ENCODE results near the gene THBS4. TPM values are rescaled to one million over a fixed set of nuclear protein-coding genes. Genes with fewer than 3 reads are reported as not detected.

The THBS4 gene
- total and polyA plus RNA-seq, 9 of the 15 experiments (the other 6 are each of a cell fraction or from before 2014, with no cell fraction given), result 0.07 to 0.08 TPM; not detected in 7

DNA sequence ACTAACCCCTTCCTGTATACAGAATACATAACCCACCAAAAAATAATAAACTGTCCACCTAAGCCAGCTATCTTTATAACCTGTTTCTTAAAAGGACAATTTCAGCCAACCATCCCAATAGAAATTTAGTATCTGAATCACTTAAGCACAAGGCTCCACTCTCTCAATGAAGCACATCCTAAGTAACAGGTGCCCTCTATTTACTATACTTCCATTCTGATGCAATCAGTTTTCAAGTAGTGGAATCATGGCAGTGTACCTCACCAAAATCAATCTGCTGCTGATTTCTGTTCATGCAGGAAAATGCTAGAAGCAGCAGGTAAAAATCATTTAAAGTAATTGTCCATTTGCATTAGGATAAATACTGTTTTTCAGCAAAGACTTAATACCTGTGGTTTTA lies 48.9 kb upstream of the THBS4 start (continued):
- TF ChIP-seq, protein P1, sequence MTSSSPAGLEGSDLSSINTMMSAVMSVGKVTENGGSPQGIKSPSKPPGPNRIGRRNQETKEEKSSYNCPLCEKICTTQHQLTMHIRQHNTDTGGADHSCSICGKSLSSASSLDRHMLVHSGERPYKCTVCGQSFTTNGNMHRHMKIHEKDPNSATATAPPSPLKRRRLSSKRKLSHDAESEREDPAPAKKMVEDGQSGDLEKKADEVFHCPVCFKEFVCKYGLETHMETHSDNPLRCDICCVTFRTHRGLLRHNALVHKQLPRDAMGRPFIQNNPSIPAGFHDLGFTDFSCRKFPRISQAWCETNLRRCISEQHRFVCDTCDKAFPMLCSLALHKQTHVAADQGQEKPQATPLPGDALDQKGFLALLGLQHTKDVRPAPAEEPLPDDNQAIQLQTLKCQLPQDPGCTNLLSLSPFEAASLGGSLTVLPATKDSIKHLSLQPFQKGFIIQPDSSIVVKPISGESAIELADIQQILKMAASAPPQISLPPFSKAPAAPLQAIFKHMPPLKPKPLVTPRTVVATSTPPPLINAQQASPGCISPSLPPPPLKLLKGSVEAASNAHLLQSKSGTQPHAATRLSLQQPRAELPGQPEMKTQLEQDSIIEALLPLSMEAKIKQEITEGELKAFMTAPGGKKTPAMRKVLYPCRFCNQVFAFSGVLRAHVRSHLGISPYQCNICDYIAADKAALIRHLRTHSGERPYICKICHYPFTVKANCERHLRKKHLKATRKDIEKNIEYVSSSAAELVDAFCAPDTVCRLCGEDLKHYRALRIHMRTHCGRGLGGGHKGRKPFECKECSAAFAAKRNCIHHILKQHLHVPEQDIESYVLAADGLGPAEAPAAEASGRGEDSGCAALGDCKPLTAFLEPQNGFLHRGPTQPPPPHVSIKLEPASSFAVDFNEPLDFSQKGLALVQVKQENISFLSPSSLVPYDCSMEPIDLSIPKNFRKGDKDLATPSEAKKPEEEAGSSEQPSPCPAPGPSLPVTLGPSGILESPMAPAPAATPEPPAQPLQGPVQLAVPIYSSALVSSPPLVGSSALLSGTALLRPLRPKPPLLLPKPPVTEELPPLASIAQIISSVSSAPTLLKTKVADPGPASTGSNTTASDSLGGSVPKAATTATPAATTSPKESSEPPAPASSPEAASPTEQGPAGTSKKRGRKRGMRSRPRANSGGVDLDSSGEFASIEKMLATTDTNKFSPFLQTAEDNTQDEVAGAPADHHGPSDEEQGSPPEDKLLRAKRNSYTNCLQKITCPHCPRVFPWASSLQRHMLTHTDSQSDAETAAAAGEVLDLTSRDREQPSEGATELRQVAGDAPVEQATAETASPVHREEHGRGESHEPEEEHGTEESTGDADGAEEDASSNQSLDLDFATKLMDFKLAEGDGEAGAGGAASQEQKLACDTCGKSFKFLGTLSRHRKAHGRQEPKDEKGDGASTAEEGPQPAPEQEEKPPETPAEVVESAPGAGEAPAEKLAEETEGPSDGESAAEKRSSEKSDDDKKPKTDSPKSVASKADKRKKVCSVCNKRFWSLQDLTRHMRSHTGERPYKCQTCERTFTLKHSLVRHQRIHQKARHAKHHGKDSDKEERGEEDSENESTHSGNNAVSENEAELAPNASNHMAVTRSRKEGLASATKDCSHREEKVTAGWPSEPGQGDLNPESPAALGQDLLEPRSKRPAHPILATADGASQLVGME (CRISPR knock-in tag; IDR thresholded peaks at IDR 0.05), result no peak
- no peak for TF ChIP-seq ZNF436 (CRISPR knock-in tag; IDR thresholded peaks at IDR 0.05)
- TF ChIP-seq, protein P2, sequence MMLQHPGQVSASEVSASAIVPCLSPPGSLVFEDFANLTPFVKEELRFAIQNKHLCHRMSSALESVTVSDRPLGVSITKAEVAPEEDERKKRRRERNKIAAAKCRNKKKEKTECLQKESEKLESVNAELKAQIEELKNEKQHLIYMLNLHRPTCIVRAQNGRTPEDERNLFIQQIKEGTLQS (IDR thresholded peaks at IDR 0.05), result no peak
- TF ChIP-seq, protein P2 (CRISPR knock-in tag; conservative IDR thresholded peaks at IDR 0.05), result no peak
- no peak for TF ChIP-seq CSDE1 (IDR thresholded peaks at IDR 0.05)
- no peak for TF ChIP-seq NEUROD1 (IDR thresholded peaks at IDR 0.05; ENCODE audit: borderline replicate concordance, low read depth, low read length, partially characterized antibody)
- no peak for TF ChIP-seq RAD51 (IDR thresholded peaks at IDR 0.05; ENCODE audit: borderline replicate concordance, low read depth)
- TF ChIP-seq ZNF589 (CRISPR knock-in tag; IDR thresholded peaks at IDR 0.05; ENCODE audit: low read depth), result no peak
